CD14-positive monocyte (primary cell): Measurements from ENCODE around the gene AMPD3. TPM values are rescaled to one million over a fixed set of nuclear protein-coding genes. Genes with fewer than 3 reads are reported as not detected.
A peak's percentile ranks its signal among the peaks of the same experiment; 100 is the strongest.

Source experiments
- DNase-seq, 3 donors: peaks; one replicate each; pipeline ENCODE4 v3.0.0-alpha.2; 2011 to 2022
- H2AFZ ChIP-seq: 2 replicates; pipeline ENCODE4 v1.6.0; 2012; ENCODE audit warnings: mild to moderate bottlenecking, low read depth, low read length, inconsistent platforms; ENCODE audit not compliant: insufficient read depth, poor library complexity, severe bottlenecking
- H3K27ac ChIP-seq, 2 donors: 1 replicate in 1 of 2; 2 replicates in 1 of 2; pipeline ENCODE4 v1.5.1; 2012 to 2013; ENCODE audit warnings: low read length in 2 of 2, control low read depth in 1 of 2, inconsistent platforms in 1 of 2, low read depth in 1 of 2, mild to moderate bottlenecking in 1 of 2
- H3K27me3 ChIP-seq, 2 donors: one replicate each; pipeline versions ENCODE4 v1.6.0 to v1.6.1; 2011 to 2013; ENCODE audit warnings: low read length in 2 of 2; ENCODE audit not compliant: control insufficient read depth in 2 of 2, insufficient read depth in 2 of 2
- H3K36me3 ChIP-seq, 2 donors: replicated peaks in 1 of 2; 1 replicate in 1 of 2; 2 replicates in 1 of 2; pipeline versions ENCODE4 v1.5.1 to v1.6.1; 2012 to 2013; ENCODE audit warnings: low read length in 2 of 2, control low read depth in 1 of 2, inconsistent platforms in 1 of 2, mild to moderate bottlenecking in 1 of 2; ENCODE audit not compliant: insufficient read depth in 2 of 2, control insufficient read depth in 1 of 2
- H3K4me1 ChIP-seq, 2 donors: 1 replicate in 1 of 2; 2 replicates in 1 of 2; pipeline versions ENCODE4 v1.5.1 to v1.6.1; 2012 to 2013; ENCODE audit warnings: low read length in 2 of 2, control low read depth in 1 of 2, inconsistent platforms in 1 of 2, mild to moderate bottlenecking in 1 of 2, moderate library complexity in 1 of 2; ENCODE audit not compliant: insufficient read depth in 2 of 2, control insufficient read depth in 1 of 2
- H3K4me2 ChIP-seq: replicated peaks from 2 replicates; pipeline ENCODE3; 2012; ENCODE audit warnings: low read length, moderate library complexity, mild to moderate bottlenecking; ENCODE audit not compliant: poor library complexity, severe bottlenecking; ENCODE audit errors: extremely low read depth
- H3K4me3 ChIP-seq, 3 experiments: fragments of 200-600 bp in 1 of 3; sonication (generic) in 1 of 3; replicated peaks in 1 of 3; 1 replicate in 2 of 3; 2 replicates in 1 of 3; pipeline ENCODE4 v1.5.1; 2011 to 2013; ENCODE audit warnings: low read length in 3 of 3, mild to moderate bottlenecking in 3 of 3, control low read depth in 2 of 3, low read depth in 2 of 3, inconsistent platforms in 1 of 3, moderate library complexity in 1 of 3
- H3K79me2 ChIP-seq: 2 replicates; pipeline ENCODE4 v1.6.0; 2012; ENCODE audit warnings: mild to moderate bottlenecking, control low read depth, inconsistent platforms, low read length, moderate library complexity; ENCODE audit not compliant: insufficient read depth
- H3K9ac ChIP-seq: 2 replicates; pipeline ENCODE4 v1.6.0; 2017; ENCODE audit warnings: low read length, mild to moderate bottlenecking; ENCODE audit not compliant: insufficient read depth, poor library complexity, severe bottlenecking
- H3K9me3 ChIP-seq, 2 donors: replicated peaks in 1 of 2; 1 replicate in 1 of 2; 2 replicates in 1 of 2; pipeline versions ENCODE4 v1.5.1 to v1.6.1; 2012 to 2013; ENCODE audit warnings: low read length in 2 of 2, control low read depth in 1 of 2; ENCODE audit not compliant: control insufficient read depth in 1 of 2, insufficient read depth in 1 of 2
- H4K20me1 ChIP-seq: 2 replicates; pipeline ENCODE4 v1.6.0; 2012; ENCODE audit warnings: mild to moderate bottlenecking, low read length, control low read depth, moderate library complexity; ENCODE audit not compliant: insufficient read depth
- H3K27ac Mint-ChIP-seq, 7 donors: one replicate each; pipeline ENCODE4 v1.8.0; 2020; ENCODE audit warnings: mild to moderate bottlenecking in 7 of 7, mixed read lengths in 7 of 7, moderate library complexity in 6 of 7, inconsistent platforms in 2 of 7
- H3K27me3 Mint-ChIP-seq, 3 donors: one replicate each; pipeline ENCODE4 v1.8.0; 2021 to 2022; ENCODE audit warnings: low read depth in 3 of 3, mild to moderate bottlenecking in 3 of 3, mixed read lengths in 3 of 3, moderate library complexity in 3 of 3, inconsistent platforms in 1 of 3
- H3K36me3 Mint-ChIP-seq, 2 donors: one replicate each; pipeline ENCODE4 v1.8.0; 2020; ENCODE audit warnings: mixed read lengths in 2 of 2, inconsistent platforms in 1 of 2, mild to moderate bottlenecking in 1 of 2
- H3K4me1 Mint-ChIP-seq: one replicate; pipeline ENCODE4 v1.8.0; 2020; ENCODE audit warnings: mild to moderate bottlenecking, mixed read lengths
- H3K4me3 Mint-ChIP-seq, 2 donors: one replicate each; pipeline ENCODE4 v1.8.0; 2020; ENCODE audit warnings: mild to moderate bottlenecking in 2 of 2, mixed read lengths in 2 of 2, moderate library complexity in 1 of 2
- H3K9me3 Mint-ChIP-seq, 7 donors: one replicate each; pipeline ENCODE4 v1.8.0; 2020 to 2022; ENCODE audit warnings: mixed read lengths in 7 of 7, mild to moderate bottlenecking in 6 of 7, moderate library complexity in 6 of 7, inconsistent platforms in 2 of 7
- CTCF ChIP-seq: fragments of 200-600 bp; IDR thresholded peaks from one replicate; pipeline ENCODE4 v1.8.0; 2022; ENCODE audit warnings: antibody characterized with exemption, mild to moderate bottlenecking
- WGBS: methylation state at CpG from one replicate; pipeline ENCODE4 v1.1.5; 2013; ENCODE audit warnings: missing lambda C conversion rate; ENCODE audit not compliant: insufficient coverage; 5-methylcytosine and 5-hydroxymethylcytosine counted together
- intact Hi-C, 2 donors: fragments of 100-400 bp; cut with micrococcal nuclease; formaldehyde crosslinking; loops; one replicate each; pipeline versions ENCODE4 v1.15.0 to v1.15.1; 2023
- polyA plus RNA-seq, 3 donors: library from polyadenylated mRNA; depleted of rRNA in 1 of 3; unstranded in 2 of 3; stranded (reverse) in 1 of 3; fragments of 300-500 nt in 2 of 3; fragments of >200 nt in 1 of 3; fragmentation: Illumina TruSeq in 2 of 3; gene quantifications; 1 replicate in 2 of 3; 2 replicates in 1 of 3; pipeline ENCODE4 v1.2.3, GENCODE V29; 2012 to 2021

The AMPD3 gene
- polyA plus RNA-seq, 3 donors: 10.5 to 24.3 (median 14.3) TPM

- H3K27me3 ChIP-seq: no peaks in the 10 kb centered on the region
- H3K4me1 Mint-ChIP-seq: peaks cover 37% of the 10 kb centered on the region
- TF ChIP-seq CTCF: no peak
- intact Hi-C loops: loop anchor here in 1 of 2 donors (5.0 to 10.0 kb wide), 2 partner anchors 43 to 235 kb away; partner anchors contain the start of gene AMPD3
- no peak overlapping the region for H3K4me2 ChIP-seq
- peaks cover 64 to 66% of the 10 kb centered on the region in 2 donors for H3K36me3 ChIP-seq
- peaks cover 1% of the 10 kb centered on the region for H4K20me1 ChIP-seq
- H3K27ac Mint-ChIP-seq: peak overlapping the region in 1 of 7 donors; percentile 10
- no peaks in the 10 kb centered on the region for H3K9me3 ChIP-seq
- no peak overlapping the region for H3K9ac ChIP-seq
- no peaks in the 10 kb centered on the region for H3K27me3 Mint-ChIP-seq
- 96% methylated on average over 15 of the region's 15 CpGs for WGBS
- H3K9me3 Mint-ChIP-seq: no peaks in the 10 kb centered on the region
- peaks cover 46 to 48% of the 10 kb centered on the region in 2 donors for H3K4me1 ChIP-seq
- no peak overlapping the region for H3K4me3 Mint-ChIP-seq
- peak in 1 of 3 donors; percentile 4 for DNase-seq
- no peak overlapping the region for H3K4me3 ChIP-seq
- peaks cover 67 to 83% of the 10 kb centered on the region in 2 donors for H3K36me3 Mint-ChIP-seq
- H2AFZ ChIP-seq: no peak overlapping the region
- no peak overlapping the region for H3K27ac ChIP-seq
- H3K79me2 ChIP-seq: peaks cover 5% of the 10 kb centered on the region
Observed at GRCh38 chr11:10499874-10500601, 45.0 kb downstream of the AMPD3 start.

- intact Hi-C loops: loop anchor here in 1 of 2 donors (5.0 to 10.0 kb wide), 2 partner anchors 44 to 234 kb away; partner anchors contain the start of gene AMPD3
- Mint-ChIP-seq H3K36me3 (peaks cover 67 to 83% of the 10 kb centered on the region in 2 donors), H3K27ac (peak overlapping the region in 5 of 7 donors; percentile 46 to 96 (median 76))
Observed at GRCh38 chr11:10500757-10501684, 46.0 kb downstream of the AMPD3 start.

More at GRCh38 chr11:10500757-10501684, 46.0 kb downstream of the AMPD3 start:
- H3K4me3 Mint-ChIP-seq: no peak overlapping the region
- DNase-seq: peak in 1 of 3 donors; percentile 3
- no peaks in the 10 kb centered on the region for H3K27me3 ChIP-seq
- WGBS: 100% methylated on average over 13 of the region's 20 CpGs
- no peaks in the 10 kb centered on the region for H3K9me3 Mint-ChIP-seq
- H4K20me1 ChIP-seq: no peaks in the 10 kb centered on the region
- no peak overlapping the region for H2AFZ ChIP-seq
- H3K36me3 ChIP-seq: peaks cover 54 to 58% of the 10 kb centered on the region in 2 donors
- H3K27me3 Mint-ChIP-seq: peaks cover 0 to 3% (median 0%) of the 10 kb centered on the region in 3 donors
- TF ChIP-seq CTCF: no peak
- peaks cover 47% of the 10 kb centered on the region for H3K4me1 Mint-ChIP-seq
- peaks cover 56 to 58% of the 10 kb centered on the region in 2 donors for H3K4me1 ChIP-seq
- no peak overlapping the region for H3K4me3 ChIP-seq
- no peak overlapping the region for H3K4me2 ChIP-seq
- peak overlapping the region; percentile 43 to 64 for H3K27ac ChIP-seq
- H3K9ac ChIP-seq: no peak overlapping the region
- H3K9me3 ChIP-seq: no peaks in the 10 kb centered on the region
- H3K79me2 ChIP-seq: peaks cover 9% of the 10 kb centered on the region
